WTC11 (cell line): ENCODE results near the gene LDLR. TPM values are rescaled to one million over a fixed set of nuclear protein-coding genes. Genes with fewer than 3 reads are reported as not detected.
"Not testable (repeated sequence)": the region's sequence is repeated elsewhere in the genome, so short reads cannot be mapped to it uniquely, and the experiment has no call there.

ENCODE experiments used
- ATAC-seq: fragments of 200-7000 bp; cut with Tn5 transposase; 2 replicates; pipeline ENCODE4 v1.10.0; 2021; ENCODE audit warnings: mild to moderate bottlenecking, moderate library complexity
- CTCF ChIA-PET: fragments of 300-600 bp; sonication (Branson Sonifier 250); formaldehyde crosslinking; loops from one replicate; lab custom pipeline; 2021; ENCODE audit warnings: antibody characterized with exemption; lab: Charles Lee
- POLR2A ChIA-PET: fragments of 350-600 bp; sonication (Branson Sonifier 250); formaldehyde crosslinking; loops from one replicate; lab custom pipeline; 2021; ENCODE audit warnings: antibody characterized with exemption; lab: Charles Lee
- DNase-seq: peaks from one replicate; pipeline ENCODE4 v3.0.0; 2021; ENCODE audit warnings: low spot score
- H3K27ac Mint-ChIP-seq: 2 replicates; pipeline ENCODE4 v1.8.0; 2021; ENCODE audit warnings: mixed read lengths
- H3K27me3 Mint-ChIP-seq: 2 replicates; pipeline ENCODE4 v1.8.0; 2021; ENCODE audit warnings: low read depth, mild to moderate bottlenecking, moderate library complexity, mixed read lengths
- H3K36me3 Mint-ChIP-seq: 2 replicates; pipeline ENCODE4 v1.8.0; 2021; ENCODE audit warnings: mixed read lengths
- H3K4me1 Mint-ChIP-seq: 2 replicates; pipeline ENCODE4 v1.8.0; 2022; ENCODE audit warnings: mixed read lengths
- H3K4me3 Mint-ChIP-seq: 2 replicates; pipeline ENCODE4 v1.8.0; 2021; ENCODE audit warnings: mild to moderate bottlenecking, moderate library complexity, mixed read lengths
- H3K9me3 Mint-ChIP-seq: 2 replicates; pipeline ENCODE4 v1.8.0; 2021; ENCODE audit warnings: mixed read lengths
- CTCF ChIP-seq: fragments of 200-600 bp; IDR thresholded peaks from 2 replicates; pipeline ENCODE4 v1.8.0; 2022; ENCODE audit warnings: antibody characterized with exemption
- E2F5 ChIP-seq: sonication (generic); formaldehyde crosslinking; IDR thresholded peaks from 2 replicates; pipeline ENCODE4 v1.8.1; 2022; ENCODE audit warnings: mild to moderate bottlenecking, moderate library complexity, missing genetic modification reagents
- ERG ChIP-seq: fragments of 250-450 bp; sonication (Bioruptor Pico); IDR thresholded peaks from 2 replicates; pipeline ENCODE4 v1.8.0; 2021; ENCODE audit warnings: mild to moderate bottlenecking
- ETV6 ChIP-seq: sonication (generic); formaldehyde crosslinking; IDR thresholded peaks from 2 replicates; pipeline ENCODE4 v1.8.1; 2022; ENCODE audit warnings: mild to moderate bottlenecking, missing genetic modification reagents
- GABPB1 ChIP-seq: sonication (generic); formaldehyde crosslinking; IDR thresholded peaks from 2 replicates; pipeline ENCODE4 v1.8.1; 2023; ENCODE audit warnings: mild to moderate bottlenecking, missing genetic modification reagents
- IRF1 ChIP-seq: sonication (generic); formaldehyde crosslinking; IDR thresholded peaks from 2 replicates; pipeline ENCODE4 v1.8.0; 2023; ENCODE audit warnings: missing genetic modification reagents
- JAZF1 ChIP-seq: fragments of 250-450 bp; sonication (Bioruptor Pico); IDR thresholded peaks from 2 replicates; pipeline ENCODE4 v1.9.0; 2021; ENCODE audit warnings: moderate library complexity, mild to moderate bottlenecking, inconsistent platforms
- KAT7 ChIP-seq: sonication (generic); formaldehyde crosslinking; IDR thresholded peaks from 2 replicates; pipeline ENCODE4 v1.8.1; 2023; ENCODE audit warnings: missing genetic modification reagents, mild to moderate bottlenecking, borderline replicate concordance
- MXD4 ChIP-seq: fragments of 250-450 bp; sonication (Bioruptor Pico); IDR thresholded peaks from 2 replicates; pipeline ENCODE4 v1.8.0; 2021; ENCODE audit warnings: mild to moderate bottlenecking, moderate library complexity, borderline replicate concordance
- NR1H2 ChIP-seq: sonication (generic); formaldehyde crosslinking; IDR thresholded peaks from 2 replicates; pipeline ENCODE4 v1.9.0; 2021; ENCODE audit warnings: mild to moderate bottlenecking, moderate library complexity, missing genetic modification reagents
- OVOL2 ChIP-seq: fragments of 250-450 bp; sonication (Bioruptor Pico); IDR thresholded peaks from 2 replicates; pipeline ENCODE4 v1.9.0; 2021; ENCODE audit warnings: mild to moderate bottlenecking, borderline replicate concordance
- RELA ChIP-seq: sonication (generic); formaldehyde crosslinking; IDR thresholded peaks from 2 replicates; pipeline ENCODE4 v1.8.1; 2022; ENCODE audit warnings: missing genetic modification reagents, mild to moderate bottlenecking, borderline replicate concordance
- SMAD3 ChIP-seq: sonication (generic); formaldehyde crosslinking; IDR thresholded peaks from 2 replicates; pipeline ENCODE4 v1.8.0; 2022; ENCODE audit warnings: missing genetic modification reagents, mild to moderate bottlenecking, borderline replicate concordance
- TCF7 ChIP-seq: sonication (generic); formaldehyde crosslinking; IDR thresholded peaks from 2 replicates; pipeline ENCODE4 v1.8.0; 2022; ENCODE audit warnings: mild to moderate bottlenecking, low read depth, missing genetic modification reagents, moderate library complexity
- ZBTB43 ChIP-seq: sonication (generic); formaldehyde crosslinking; IDR thresholded peaks from 2 replicates; pipeline ENCODE4 v1.8.1; 2023; ENCODE audit warnings: mild to moderate bottlenecking, missing genetic modification reagents
- ZMAT4 ChIP-seq: fragments of 250-450 bp; sonication (Bioruptor Pico); IDR thresholded peaks from 2 replicates; pipeline ENCODE4 v1.9.0; 2021; ENCODE audit warnings: mild to moderate bottlenecking
- ZNF263 ChIP-seq: sonication (generic); formaldehyde crosslinking; IDR thresholded peaks from 2 replicates; pipeline ENCODE4 v1.8.1; 2022; ENCODE audit warnings: low read depth, mild to moderate bottlenecking, moderate library complexity, missing genetic modification reagents
- ZNF671 ChIP-seq: fragments of 250-450 bp; sonication (Bioruptor Pico); IDR thresholded peaks from 2 replicates; pipeline ENCODE4 v1.8.0; 2021; ENCODE audit warnings: mild to moderate bottlenecking
- total RNA-seq: library from RNA; stranded (reverse); gene quantifications from 3 replicates; pipeline ENCODE4 v1.2.3, GENCODE V29; 2021
- TF ChIP-seq, protein P1 (sequence below): sonication (generic); formaldehyde crosslinking; IDR thresholded peaks from 2 replicates; pipeline ENCODE4 v1.8.1; 2022; ENCODE audit warnings: missing genetic modification reagents, borderline replicate concordance
- TF ChIP-seq, protein P2 (sequence below): sonication (generic); formaldehyde crosslinking; IDR thresholded peaks from 2 replicates; pipeline ENCODE4 v1.8.1; 2022; ENCODE audit warnings: low read depth, mild to moderate bottlenecking, moderate library complexity, missing genetic modification reagents, borderline replicate concordance
- TF ChIP-seq, protein P3 (sequence below): sonication (generic); formaldehyde crosslinking; IDR thresholded peaks from 2 replicates; pipeline ENCODE4 v1.8.1; 2023; ENCODE audit warnings: mild to moderate bottlenecking, missing genetic modification reagents

The LDLR gene
- total RNA-seq, 1 experiment from 2014 or later: 98.9 TPM

DNA sequence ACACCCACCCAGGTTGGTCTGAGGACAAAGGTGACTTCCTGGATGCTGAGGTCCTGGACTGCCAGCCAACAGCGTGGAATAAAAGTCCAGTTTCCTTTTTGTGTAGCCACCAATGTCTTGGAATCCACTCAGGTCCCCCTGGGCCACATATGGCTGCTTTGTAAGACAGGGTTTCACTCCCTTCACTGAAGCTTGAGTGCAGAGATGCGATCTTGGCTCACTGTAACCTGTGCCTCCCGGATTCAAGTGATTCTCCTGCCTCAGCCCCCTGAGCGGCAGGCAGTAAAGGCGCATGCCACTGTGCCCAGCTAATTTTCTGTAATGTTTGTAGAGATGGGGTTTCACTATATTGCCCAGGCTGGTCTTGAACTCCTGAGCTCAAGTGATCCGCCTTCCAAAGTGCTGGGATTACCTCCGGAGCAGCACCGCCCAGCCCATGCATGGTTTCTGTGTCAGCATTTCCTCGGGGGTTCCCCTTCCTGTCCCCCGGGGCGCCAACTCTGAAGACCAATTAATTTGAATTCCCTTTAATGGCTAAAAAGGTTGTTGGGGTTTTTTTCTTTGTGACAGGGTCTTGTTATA, 90.5 kb downstream of the LDLR start (continued):
- TF ChIP-seq, protein P1, sequence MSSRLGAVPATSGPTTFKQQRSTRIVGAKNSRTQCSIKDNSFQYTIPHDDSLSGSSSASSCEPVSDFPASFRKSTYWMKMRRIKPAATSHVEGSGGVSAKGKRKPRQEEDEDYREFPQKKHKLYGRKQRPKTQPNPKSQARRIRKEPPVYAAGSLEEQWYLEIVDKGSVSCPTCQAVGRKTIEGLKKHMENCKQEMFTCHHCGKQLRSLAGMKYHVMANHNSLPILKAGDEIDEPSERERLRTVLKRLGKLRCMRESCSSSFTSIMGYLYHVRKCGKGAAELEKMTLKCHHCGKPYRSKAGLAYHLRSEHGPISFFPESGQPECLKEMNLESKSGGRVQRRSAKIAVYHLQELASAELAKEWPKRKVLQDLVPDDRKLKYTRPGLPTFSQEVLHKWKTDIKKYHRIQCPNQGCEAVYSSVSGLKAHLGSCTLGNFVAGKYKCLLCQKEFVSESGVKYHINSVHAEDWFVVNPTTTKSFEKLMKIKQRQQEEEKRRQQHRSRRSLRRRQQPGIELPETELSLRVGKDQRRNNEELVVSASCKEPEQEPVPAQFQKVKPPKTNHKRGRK (CRISPR knock-in tag): no peak
- TF ChIP-seq E2F5 (CRISPR knock-in tag) (no peak), ZMAT4 (CRISPR knock-in tag) (no peak), RELA (no peak), ZBTB43 (no peak), ZNF263 (CRISPR knock-in tag) (no peak), GABPB1 (CRISPR knock-in tag) (no peak), NR1H2 (no peak), IRF1 (CRISPR knock-in tag) (no peak), OVOL2 (no peak), ETV6 (CRISPR knock-in tag) (no peak), SMAD3 (CRISPR knock-in tag) (no peak)
- TF ChIP-seq, protein P2, sequence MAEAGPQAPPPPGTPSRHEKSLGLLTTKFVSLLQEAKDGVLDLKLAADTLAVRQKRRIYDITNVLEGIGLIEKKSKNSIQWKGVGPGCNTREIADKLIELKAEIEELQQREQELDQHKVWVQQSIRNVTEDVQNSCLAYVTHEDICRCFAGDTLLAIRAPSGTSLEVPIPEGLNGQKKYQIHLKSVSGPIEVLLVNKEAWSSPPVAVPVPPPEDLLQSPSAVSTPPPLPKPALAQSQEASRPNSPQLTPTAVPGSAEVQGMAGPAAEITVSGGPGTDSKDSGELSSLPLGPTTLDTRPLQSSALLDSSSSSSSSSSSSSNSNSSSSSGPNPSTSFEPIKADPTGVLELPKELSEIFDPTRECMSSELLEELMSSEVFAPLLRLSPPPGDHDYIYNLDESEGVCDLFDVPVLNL (CRISPR knock-in tag): no peak
- TF ChIP-seq, all 79 proteins: peak for 0

- H3K36me3 Mint-ChIP-seq: peaks cover 11% of the 10 kb centered on the region
- POLR2A ChIA-PET: no interaction called here
- DNase-seq (no peak), ATAC-seq (no peak)
- no peak overlapping the region for H3K4me3 Mint-ChIP-seq
- H3K27ac Mint-ChIP-seq: peak overlapping the region; percentile 77
- no peak for TF ChIP-seq JAZF1 (CRISPR knock-in tag)
- TF ChIP-seq MXD4 (CRISPR knock-in tag): no peak
- no peak for TF ChIP-seq KAT7 (CRISPR knock-in tag)
- TF ChIP-seq TCF7: no peak
- TF ChIP-seq ZNF671 (CRISPR knock-in tag): no peak
- TF ChIP-seq ERG (CRISPR knock-in tag): no peak
- no peak for TF ChIP-seq CTCF
- TF ChIP-seq, protein P3, sequence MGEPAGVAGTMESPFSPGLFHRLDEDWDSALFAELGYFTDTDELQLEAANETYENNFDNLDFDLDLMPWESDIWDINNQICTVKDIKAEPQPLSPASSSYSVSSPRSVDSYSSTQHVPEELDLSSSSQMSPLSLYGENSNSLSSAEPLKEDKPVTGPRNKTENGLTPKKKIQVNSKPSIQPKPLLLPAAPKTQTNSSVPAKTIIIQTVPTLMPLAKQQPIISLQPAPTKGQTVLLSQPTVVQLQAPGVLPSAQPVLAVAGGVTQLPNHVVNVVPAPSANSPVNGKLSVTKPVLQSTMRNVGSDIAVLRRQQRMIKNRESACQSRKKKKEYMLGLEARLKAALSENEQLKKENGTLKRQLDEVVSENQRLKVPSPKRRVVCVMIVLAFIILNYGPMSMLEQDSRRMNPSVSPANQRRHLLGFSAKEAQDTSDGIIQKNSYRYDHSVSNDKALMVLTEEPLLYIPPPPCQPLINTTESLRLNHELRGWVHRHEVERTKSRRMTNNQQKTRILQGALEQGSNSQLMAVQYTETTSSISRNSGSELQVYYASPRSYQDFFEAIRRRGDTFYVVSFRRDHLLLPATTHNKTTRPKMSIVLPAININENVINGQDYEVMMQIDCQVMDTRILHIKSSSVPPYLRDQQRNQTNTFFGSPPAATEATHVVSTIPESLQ: no peak
- no peak for TF ChIP-seq GABPB1 (CRISPR knock-in tag)
- CTCF ChIA-PET: interaction anchor here (0.7 kb wide), 1 partner anchor 12 kb away, joined by 3 read pairs; no protein-coding TSS in a partner anchor
- H3K4me1 Mint-ChIP-seq: peaks cover 9% of the 10 kb centered on the region
- peaks cover 5% of the 10 kb centered on the region; the same call in 1 of the 2 replicates for H3K9me3 Mint-ChIP-seq
- H3K27me3 Mint-ChIP-seq: no peaks in the 10 kb centered on the region
Measured at GRCh38 chr19:11180346-11180745, 91.1 kb downstream of the LDLR start.

GRCh38 chr19:11180975-11181374, 91.7 kb downstream of the LDLR start:
- H3K27me3 Mint-ChIP-seq, ATAC-seq, H3K4me1 Mint-ChIP-seq, H3K4me3 Mint-ChIP-seq, POLR2A ChIA-PET, H3K27ac Mint-ChIP-seq, DNase-seq, H3K9me3 Mint-ChIP-seq: not testable (repeated sequence)
- CTCF ChIA-PET: interaction anchor here (0.7 kb wide), 1 partner anchor 13 kb away, joined by 3 read pairs; no protein-coding TSS in a partner anchor
- H3K36me3 Mint-ChIP-seq: peaks cover 12% of the 10 kb centered on the region
